Myocyte (in vitro differentiated cells): ENCODE results near the gene ABT1. TPM values are rescaled to one million over a fixed set of nuclear protein-coding genes. Genes with fewer than 3 reads are reported as not detected.

Experiments
- DNase-seq: peaks from one replicate; pipeline ENCODE4 v3.0.0-alpha.2; 2012; ENCODE audit warnings: low read depth
- total RNA-seq: library from RNA; depleted of rRNA; stranded (reverse); fragments of >200 nt; gene quantifications from 2 replicates; pipeline ENCODE4 v1.2.3, GENCODE V29; 2014

Gene ABT1
- total RNA-seq, 1 donor from 2014 or later: 9.5 TPM

DNA sequence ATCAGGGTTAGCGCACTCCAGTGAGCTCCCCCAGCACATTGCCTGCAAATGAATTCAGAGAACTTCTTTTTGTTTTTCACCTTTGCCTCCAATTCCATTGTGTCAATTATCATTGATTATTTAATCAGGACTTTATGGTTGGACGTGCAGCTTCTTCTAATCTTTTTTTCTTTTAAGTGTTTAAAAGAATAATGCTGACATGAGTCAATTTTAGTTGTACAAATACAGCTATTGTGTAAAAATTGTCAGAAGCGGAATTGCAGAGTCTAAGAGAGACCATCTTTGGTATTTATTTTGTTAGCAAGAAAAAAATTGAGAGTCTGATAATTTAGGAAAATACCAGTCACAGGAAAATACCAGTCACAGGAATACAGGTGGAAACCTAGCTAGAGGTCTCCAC lies 5.5 kb downstream of the ABT1 start:
- DNase-seq: no peak

DNA sequence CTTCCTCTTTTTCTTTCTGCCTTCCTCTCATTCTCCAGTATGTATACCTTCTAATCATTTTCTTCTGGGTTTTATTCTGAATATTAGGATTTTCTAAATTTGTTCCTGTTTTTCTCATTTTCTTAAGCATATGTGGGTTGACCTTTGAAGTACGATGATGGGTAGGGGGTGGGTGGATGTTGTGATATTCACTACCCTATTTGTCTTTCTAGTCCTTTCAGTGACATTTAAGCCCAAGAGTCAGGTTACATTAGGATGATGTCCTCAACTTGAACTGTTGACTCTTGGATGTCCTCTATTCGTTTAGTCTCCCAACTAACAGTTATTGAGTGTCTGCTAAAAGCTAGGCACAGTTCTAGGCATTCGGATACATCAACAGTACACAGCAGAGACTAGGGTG lies 7.3 kb downstream of the ABT1 start:
- DNase-seq: no peak

DNA sequence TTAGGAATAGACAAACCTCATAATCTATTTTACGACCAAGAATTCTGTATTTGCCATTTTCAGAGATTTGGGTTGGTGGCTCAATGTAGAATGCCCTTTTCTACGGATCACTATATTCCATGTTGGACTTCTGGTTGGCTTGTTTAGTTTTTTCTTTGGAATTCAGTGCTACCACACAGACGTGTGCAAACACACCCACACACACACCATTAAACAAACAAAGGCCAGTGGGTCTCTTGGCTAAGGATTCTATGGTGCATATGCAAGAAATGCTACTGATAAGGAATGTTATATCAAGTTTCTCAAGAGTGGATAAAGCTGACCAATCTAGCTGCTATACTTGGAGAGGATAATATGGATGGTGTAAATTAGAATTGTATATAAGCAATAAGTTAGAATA lies 8.0 kb downstream of the ABT1 start:
- no peak for DNase-seq

DNA sequence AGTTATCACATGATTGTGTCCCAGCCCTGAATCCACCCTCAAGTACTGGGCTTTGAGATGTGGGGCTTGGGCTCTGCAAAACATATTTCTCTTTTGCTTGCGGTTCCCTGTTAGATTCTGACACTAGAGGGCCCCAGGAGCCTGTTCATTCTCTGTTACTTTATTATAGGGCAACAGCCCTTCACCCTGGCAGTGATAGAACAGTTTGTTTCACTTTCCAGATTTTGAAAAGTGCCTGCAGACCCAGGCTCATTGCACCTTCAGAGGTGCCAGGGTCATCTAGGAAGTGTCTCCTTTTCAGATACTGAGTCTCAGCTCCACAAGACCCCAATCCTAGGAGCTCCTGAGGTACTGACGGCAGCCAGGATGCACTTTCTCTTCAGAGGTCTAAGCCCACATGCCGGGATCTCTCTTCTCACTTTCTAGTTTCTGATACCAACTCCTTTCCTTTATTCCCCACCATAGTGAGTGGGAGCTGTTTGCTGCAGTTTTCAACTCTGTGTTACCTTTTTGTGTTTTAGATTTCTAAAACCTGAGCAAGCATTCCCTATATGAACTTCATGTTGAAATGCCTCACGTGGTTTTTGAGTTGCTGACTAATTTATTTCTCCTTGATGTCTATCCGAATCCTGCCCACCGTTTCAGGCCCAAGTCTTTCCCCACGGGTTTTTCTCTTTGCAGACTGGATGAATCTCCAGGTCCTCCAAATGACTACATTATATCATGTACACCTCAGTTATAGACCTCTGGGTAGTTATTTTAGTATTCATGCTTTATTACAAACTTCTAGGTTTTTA lies 10.9 kb downstream of the ABT1 start:
- DNase-seq: peak; percentile 65

DNA sequence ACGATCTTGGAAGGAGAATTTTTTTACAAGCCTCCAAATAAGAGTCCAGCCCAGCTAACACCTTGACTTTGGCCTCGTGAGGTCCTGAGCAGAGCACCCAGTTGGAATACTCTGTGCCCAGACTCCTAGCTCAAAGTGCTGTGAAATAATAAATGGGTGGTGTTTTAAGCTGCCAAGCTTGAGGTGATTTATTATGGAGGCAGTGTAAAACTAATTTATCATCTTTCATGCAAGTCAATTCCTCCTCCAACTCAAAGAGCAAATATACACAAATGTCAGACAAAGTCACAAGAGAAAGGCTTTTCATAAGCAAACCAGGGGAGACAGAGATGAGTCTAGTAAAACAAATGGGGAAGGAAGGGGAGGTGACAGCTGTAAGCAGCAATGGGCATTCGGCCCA lies 12.7 kb downstream of the ABT1 start:
- DNase-seq: no peak

DNA sequence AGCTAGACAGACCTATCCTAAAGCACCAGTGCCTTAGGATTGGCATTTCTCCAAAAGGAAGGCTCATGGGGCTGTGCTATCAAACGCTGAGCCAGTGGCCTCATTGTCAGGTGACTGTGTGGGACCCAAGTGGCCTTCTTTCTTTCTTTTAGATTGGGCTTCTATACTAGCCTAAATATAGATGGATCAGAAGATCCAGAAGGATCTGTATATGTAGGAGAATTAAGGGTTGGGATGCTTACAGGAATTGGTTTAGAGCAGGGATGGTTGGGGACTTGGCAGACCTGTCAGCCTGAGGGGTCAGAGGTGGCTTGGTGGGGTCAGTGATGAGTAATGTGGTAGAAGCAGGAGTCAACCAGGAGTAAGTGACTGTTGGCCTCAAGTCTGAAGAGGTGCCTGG lies 14.8 kb downstream of the ABT1 start:
- no peak for DNase-seq

DNA sequence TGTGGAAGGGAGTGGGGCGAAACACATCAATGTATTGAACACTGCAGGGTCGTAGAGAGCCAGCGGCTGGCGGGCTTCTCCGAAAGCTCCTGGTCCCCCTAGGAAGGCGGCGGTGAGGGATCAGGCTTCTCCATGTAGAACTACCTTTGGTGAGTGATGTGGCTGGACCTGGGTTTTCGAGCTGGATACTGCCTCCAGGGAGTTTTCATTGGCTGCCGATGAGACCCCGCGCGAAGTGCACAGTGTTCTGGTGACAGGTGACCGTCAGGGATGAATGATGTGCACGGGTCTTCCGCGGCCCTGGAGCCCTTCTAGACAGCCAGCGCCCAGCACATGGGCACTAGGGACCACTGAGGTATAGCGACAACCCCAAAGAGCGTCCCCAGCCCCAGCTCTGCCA lies 16.4 kb downstream of the ABT1 start:
- no peak for DNase-seq

DNA sequence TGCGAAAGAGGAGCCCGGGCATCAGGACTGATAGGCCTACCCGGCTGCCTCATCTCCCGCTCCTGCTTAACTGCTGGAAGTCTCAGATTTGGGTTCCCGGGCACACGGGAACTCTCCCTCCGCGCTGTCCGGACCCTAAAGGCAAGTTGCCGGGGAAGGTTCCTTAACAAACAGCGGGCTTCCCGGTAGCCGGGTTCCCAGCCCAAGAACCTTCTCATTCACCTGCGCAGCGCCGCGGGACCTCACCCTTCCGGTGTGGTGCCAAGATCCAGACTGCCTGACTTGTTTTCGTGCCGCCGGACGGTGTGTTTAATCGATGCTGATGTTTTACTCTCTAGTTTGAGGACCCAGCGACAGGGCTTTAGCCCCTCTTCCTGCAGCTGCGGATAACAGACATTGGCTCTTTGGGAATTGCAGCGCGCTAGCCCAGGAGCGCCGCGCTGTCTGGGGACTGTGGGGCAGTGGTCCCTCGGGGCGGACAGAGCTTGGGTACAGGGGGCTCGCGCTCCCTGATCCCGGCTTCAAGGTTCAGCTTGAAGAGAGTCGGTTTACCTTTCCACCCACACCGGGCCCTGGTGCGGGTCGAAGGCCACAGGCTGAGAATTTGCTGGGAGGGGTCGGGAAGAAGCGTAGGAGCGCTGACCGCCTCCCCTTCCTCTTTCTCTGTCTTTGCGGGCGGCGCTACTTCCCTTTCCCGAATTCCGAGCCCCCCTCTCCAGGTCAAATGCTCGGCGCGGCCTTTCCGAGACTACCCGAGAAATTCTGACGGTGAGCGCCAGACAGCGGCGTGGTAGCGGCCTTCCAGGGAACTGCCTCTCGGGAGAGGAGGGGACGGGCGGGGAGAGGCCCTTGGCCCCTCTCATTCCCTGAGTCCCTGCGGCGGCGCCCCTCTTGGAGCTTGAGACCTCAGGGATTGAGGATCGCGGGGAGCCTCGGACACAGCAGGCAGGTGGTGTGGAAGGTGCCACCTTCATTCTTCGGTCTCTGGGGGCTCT lies 17.2 kb downstream of the ABT1 start:
- DNase-seq: no peak

DNA sequence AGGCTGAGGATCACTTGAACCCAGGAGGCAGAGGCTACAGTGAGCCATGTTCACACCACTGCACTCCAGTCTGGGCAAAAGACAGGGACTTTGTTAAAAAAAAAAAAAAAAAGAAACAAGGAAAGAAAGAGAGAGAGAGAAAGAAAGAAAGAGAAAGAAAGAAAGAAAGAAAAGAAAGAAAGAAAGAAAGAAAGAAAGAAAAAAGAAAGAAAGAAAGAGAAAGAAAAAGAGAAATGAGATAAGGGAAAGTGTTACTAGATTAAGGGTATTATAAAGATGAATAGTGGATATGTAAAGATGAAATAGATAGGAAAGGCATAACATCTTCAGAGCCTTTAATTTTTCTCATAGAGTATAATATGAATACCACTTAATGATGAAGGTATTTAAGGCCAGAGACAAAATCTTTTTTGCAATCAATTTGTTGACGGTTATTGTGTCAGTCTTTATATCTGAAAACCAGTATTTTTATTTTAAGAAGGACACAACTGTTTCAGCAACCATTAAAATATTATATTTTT lies 26.6 kb downstream of the ABT1 start:
- no peak for DNase-seq

DNA sequence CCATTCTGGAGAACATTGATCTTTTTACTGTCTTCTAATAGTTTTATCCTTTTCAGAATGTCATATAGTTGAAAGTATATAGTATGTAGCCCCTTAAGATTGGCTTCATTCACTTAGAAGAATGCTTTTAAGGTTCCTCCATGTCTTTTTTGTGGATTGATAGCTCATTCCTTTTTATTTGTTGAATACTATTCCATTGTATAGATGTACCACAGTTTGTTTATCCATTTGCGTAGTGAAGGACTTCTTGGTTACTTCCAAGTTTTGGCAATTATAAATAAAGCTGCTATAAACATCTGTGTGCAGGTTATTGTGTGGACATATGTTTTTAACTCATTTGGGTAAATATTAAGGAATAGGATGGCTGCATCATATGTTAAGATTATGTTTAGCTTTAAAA lies 27.8 kb downstream of the ABT1 start:
- no peak for DNase-seq

DNA sequence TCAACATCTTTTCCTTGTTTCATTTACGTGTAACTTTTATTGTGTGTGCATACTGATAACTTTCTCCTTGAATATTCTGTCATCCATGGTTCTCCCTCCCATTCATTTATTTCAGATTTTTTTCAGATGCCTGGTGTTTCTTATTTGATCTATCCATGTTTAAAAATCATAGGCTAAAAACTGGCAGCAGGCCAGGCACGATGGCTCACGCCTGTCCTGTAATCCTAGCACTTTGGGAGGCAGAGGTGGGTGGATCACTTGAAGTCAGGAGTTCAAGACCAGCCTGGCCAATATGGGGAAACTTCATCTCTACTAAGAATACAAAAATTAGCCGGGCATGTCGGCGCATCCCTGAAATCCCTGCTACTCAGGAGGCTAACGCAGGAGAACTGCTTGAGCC lies 31.1 kb downstream of the ABT1 start:
- DNase-seq: no peak

DNA sequence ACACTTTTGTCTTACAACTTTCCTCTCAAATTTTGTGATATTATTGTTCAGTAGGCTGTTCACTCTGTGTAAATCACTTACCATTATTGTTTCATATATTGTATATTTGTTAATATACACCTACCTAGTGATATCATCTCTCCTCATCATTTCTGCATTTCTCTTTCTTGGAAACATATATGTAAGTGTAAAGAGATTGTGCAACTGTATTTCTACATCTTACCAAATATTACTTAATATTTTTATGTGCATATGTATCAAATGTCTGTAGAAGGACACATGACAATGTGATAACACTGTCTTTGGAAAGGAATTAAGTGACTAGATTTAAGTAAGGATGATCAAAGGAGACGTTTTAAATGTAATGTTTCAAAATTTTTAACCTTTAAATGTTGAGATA lies 32.6 kb downstream of the ABT1 start:
- DNase-seq: no peak

DNA sequence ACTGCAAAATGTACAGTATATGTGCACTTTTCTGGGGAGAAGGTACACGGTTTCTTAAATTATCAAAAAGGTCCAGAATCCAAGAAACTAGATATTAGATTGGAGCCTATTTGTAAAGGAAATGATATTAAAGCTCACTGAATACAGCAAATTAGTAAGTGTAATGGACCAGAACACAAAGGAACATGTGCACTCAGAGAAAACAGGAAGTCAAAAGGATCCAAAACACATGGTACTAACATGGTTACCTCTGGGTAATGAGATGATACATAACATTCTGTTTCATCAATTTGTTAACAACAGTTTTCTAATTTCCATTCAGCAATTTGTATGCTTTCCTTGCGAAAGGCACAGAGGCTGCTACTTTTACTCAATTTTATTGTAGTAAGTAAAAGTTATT lies 44.1 kb downstream of the ABT1 start:
- no peak for DNase-seq

DNA sequence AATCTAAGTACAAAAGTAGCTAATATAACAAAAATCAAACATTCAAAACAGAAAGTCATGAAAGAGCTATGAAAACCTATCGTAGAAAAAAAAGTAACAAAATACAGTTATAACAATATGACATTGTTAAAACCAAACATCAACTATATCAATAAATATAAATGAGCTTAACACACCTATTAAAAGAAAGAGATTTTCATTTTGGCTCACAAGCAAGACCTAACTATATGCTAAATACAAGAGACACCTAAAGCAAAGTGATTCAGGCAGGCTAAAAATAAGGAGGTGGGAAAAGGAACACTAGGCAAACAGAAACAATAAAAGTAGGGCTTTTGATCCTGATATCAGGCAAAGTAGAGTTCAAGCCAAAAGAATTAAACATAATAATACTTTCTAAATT lies 49.3 kb downstream of the ABT1 start:
- no peak for DNase-seq

Other genes with a start within 250 kb of the ABT1 start
- gene BTN3A2, start 231.8 kb upstream of the ABT1 start, total RNA-seq: 17.4 and 21.8 TPM in 2 replicates
- gene BTN2A2, start 213.8 kb upstream of the ABT1 start, total RNA-seq: 6.2 and 10.4 TPM in 2 replicates
- gene BTN3A1, start 194.7 kb upstream of the ABT1 start, total RNA-seq: 9.6 and 13.8 TPM in 2 replicates
- 11.2 and 12.9 TPM in 2 replicates for gene BTN3A3, start 156.4 kb upstream of the ABT1 start, total RNA-seq
- 19.4 and 21.5 TPM in 2 replicates for gene BTN2A1, start 139.0 kb upstream of the ABT1 start, total RNA-seq
- not detected in 2 replicates for gene BTN1A1, start 96.7 kb upstream of the ABT1 start, total RNA-seq
- 57.1 and 57.8 TPM in 2 replicates for gene HMGN4, start 58.6 kb upstream of the ABT1 start, total RNA-seq
- gene ZNF322, start 62.8 kb downstream of the ABT1 start, total RNA-seq: 24.8 and 25.8 TPM in 2 replicates